Neural progenitor cell (in vitro differentiated cells): Measurements from ENCODE around the gene PCDHB16. TPM values are rescaled to one million over a fixed set of nuclear protein-coding genes. Genes with fewer than 3 reads are reported as not detected.
A peak's percentile ranks its signal among the peaks of the same experiment; 100 is the strongest.
"Not testable (repeated sequence)": the region's sequence is repeated elsewhere in the genome, so short reads cannot be mapped to it uniquely, and the experiment has no call there.

Experiments used
- DNase-seq: peaks from one replicate; pipeline ENCODE4 v3.0.0-alpha.2; 2016; ENCODE audit warnings: low spot score
- H2AFZ ChIP-seq: fragments of 200-600 bp; sonication (generic); replicated peaks from 2 replicates; pipeline ENCODE4 v1.6.1; 2016; ENCODE audit warnings: antibody characterized with exemption
- H3F3A ChIP-seq: fragments of 200-600 bp; sonication (generic); 2 replicates; pipeline ENCODE4 v1.6.1; 2016; ENCODE audit warnings: antibody characterized with exemption, low read depth
- H3K27ac ChIP-seq: fragments of 200-600 bp; sonication (generic); 2 replicates; pipeline ENCODE4 v1.5.1; 2016; ENCODE audit warnings: mild to moderate bottlenecking
- H3K27me3 ChIP-seq: fragments of 200-600 bp; sonication (generic); 2 replicates; pipeline ENCODE4 v1.6.1; 2016; ENCODE audit warnings: mild to moderate bottlenecking, moderate library complexity
- H3K36me3 ChIP-seq: fragments of 200-600 bp; sonication (generic); 2 replicates; pipeline ENCODE4 v1.5.1; 2016
- H3K4me1 ChIP-seq: fragments of 200-600 bp; sonication (generic); 2 replicates; pipeline ENCODE4 v1.6.1; 2016; ENCODE audit warnings: mixed run types
- H3K4me2 ChIP-seq: fragments of 200-600 bp; sonication (generic); 2 replicates; pipeline ENCODE4 v1.6.1; 2016
- H3K4me3 ChIP-seq: fragments of 200-600 bp; sonication (generic); 2 replicates; pipeline ENCODE4 v1.5.1; 2016
- H3K79me2 ChIP-seq: fragments of 200-600 bp; sonication (generic); 2 replicates; pipeline ENCODE4 v1.6.1; 2016; ENCODE audit warnings: low read depth
- H3K9ac ChIP-seq: fragments of 200-600 bp; sonication (generic); 2 replicates; pipeline ENCODE4 v1.6.1; 2016
- H3K9me3 ChIP-seq: fragments of 200-600 bp; sonication (generic); 2 replicates; pipeline ENCODE4 v1.5.1; 2016; ENCODE audit warnings: low read depth
- H4K20me1 ChIP-seq: fragments of 200-600 bp; sonication (generic); 2 replicates; pipeline ENCODE4 v1.6.1; 2016; ENCODE audit warnings: low read depth
- H3K27ac Mint-ChIP-seq: 3 replicates; pipeline ENCODE4 v1.8.0; 2021; ENCODE audit warnings: mixed read lengths
- H3K27me3 Mint-ChIP-seq: 2 replicates; pipeline ENCODE4 v1.8.0; 2022; ENCODE audit warnings: low read depth, mild to moderate bottlenecking, inconsistent platforms, moderate library complexity, mixed read lengths; ENCODE audit not compliant: insufficient read depth
- H3K36me3 Mint-ChIP-seq: 3 replicates; pipeline ENCODE4 v1.8.0; 2021; ENCODE audit warnings: mixed read lengths
- H3K4me1 Mint-ChIP-seq: 3 replicates; pipeline ENCODE4 v1.8.0; 2021; ENCODE audit warnings: mixed read lengths
- H3K4me3 Mint-ChIP-seq: 3 replicates; pipeline ENCODE4 v1.8.0; 2021; ENCODE audit warnings: mild to moderate bottlenecking, moderate library complexity, mixed read lengths
- H3K9me3 Mint-ChIP-seq: 3 replicates; pipeline ENCODE4 v1.8.0; 2020; ENCODE audit warnings: mixed read lengths
- CTCF ChIP-seq: fragments of 200-600 bp; sonication (generic); IDR thresholded peaks from 2 replicates; pipeline ENCODE4 v1.5.1; 2017; ENCODE audit warnings: antibody characterized with exemption, mild to moderate bottlenecking
- EZH2 ChIP-seq: fragments of 200-600 bp; sonication (generic); IDR thresholded peaks from 2 replicates; pipeline ENCODE4 v1.6.1; 2017; ENCODE audit warnings: antibody characterized with exemption, mild to moderate bottlenecking, moderate library complexity
- EZH2phosphoT487 ChIP-seq: fragments of 200-600 bp; sonication (generic); IDR thresholded peaks from 2 replicates; pipeline ENCODE4 v1.6.1; 2017; ENCODE audit warnings: antibody characterized with exemption
- total RNA-seq: library from RNA; depleted of rRNA; stranded (reverse); fragments of >200 nt; gene quantifications from 2 replicates; pipeline ENCODE4 v1.2.3, GENCODE V29; 2015; ENCODE audit warnings: low replicate concordance

Gene PCDHB16
- total RNA-seq, 1 donor from 2014 or later: 4.5 TPM

GRCh38 chr5:141216035-141216434 is 33.8 kb downstream of the PCDHB16 start:
- not testable (repeated sequence) for H2AFZ ChIP-seq, H3K79me2 ChIP-seq, H3K4me1 ChIP-seq, H3K27me3 ChIP-seq, H3K4me2 ChIP-seq, H3K27ac ChIP-seq, H3K4me3 Mint-ChIP-seq, H3K4me1 Mint-ChIP-seq, H4K20me1 ChIP-seq, H3K4me3 ChIP-seq, DNase-seq, H3K9ac ChIP-seq, H3K36me3 Mint-ChIP-seq, H3K9me3 ChIP-seq, H3K27me3 Mint-ChIP-seq, H3K27ac Mint-ChIP-seq, H3K36me3 ChIP-seq, H3F3A ChIP-seq
- H3K9me3 Mint-ChIP-seq: peaks cover 39% of the 10 kb centered on the region

GRCh38 chr5:141223112-141223783 is 41.1 kb downstream of the PCDHB16 start, which contains the start of gene PCDHB14:
Gene PCDHB14, plus strand, starts transcription at chr5:141223343. Its CDS starts 163 bp downstream, at chr5:141223506.
- peak; percentile 85 for DNase-seq
- Histone ChIP-seq H3K36me3 (peaks cover 6% of the 10 kb centered on the region), H2AFZ (peak within 1 kb of the TSS; percentile 77), H3K9ac (no peak within 1 kb of the TSS), H3K4me2 (peak within 1 kb of the TSS; percentile 67), H3K27me3 (no peaks in the 10 kb centered on the region), H3K4me3 (peak within 1 kb of the TSS; percentile 39), H3K9me3 (no peaks in the 10 kb centered on the region), H3K79me2 (no peaks in the 10 kb centered on the region), H3K27ac (no peak within 1 kb of the TSS), H4K20me1 (no peaks in the 10 kb centered on the region), H3K4me1 (no peaks in the 10 kb centered on the region), H3F3A (no peaks in the 10 kb centered on the region)
- Mint-ChIP-seq H3K36me3 (peaks cover 6% of the 10 kb centered on the region), H3K4me1 (peaks cover 5% of the 10 kb centered on the region), H3K27me3 (peaks cover 2% of the 10 kb centered on the region), H3K9me3 (peaks cover 28% of the 10 kb centered on the region), H3K27ac (peak within 1 kb of the TSS; percentile 39), H3K4me3 (peak within 1 kb of the TSS; percentile 78)
- TF ChIP-seq CTCF (peak; percentile 74), EZH2 (no peak), EZH2phosphoT487 (no peak)

GRCh38 chr5:141224844-141225243 is 42.7 kb downstream of the PCDHB16 start:
- not testable (repeated sequence) for H3F3A ChIP-seq, H3K27ac Mint-ChIP-seq, H3K36me3 ChIP-seq, H3K9me3 ChIP-seq, H4K20me1 ChIP-seq, H3K36me3 Mint-ChIP-seq, H3K4me1 ChIP-seq, H3K4me2 ChIP-seq, H3K4me3 ChIP-seq, H3K27me3 Mint-ChIP-seq, H3K4me3 Mint-ChIP-seq, DNase-seq, H3K4me1 Mint-ChIP-seq, H3K9ac ChIP-seq, H3K27me3 ChIP-seq, H2AFZ ChIP-seq, H3K27ac ChIP-seq, H3K79me2 ChIP-seq
- peaks cover 29% of the 10 kb centered on the region for H3K9me3 Mint-ChIP-seq

- H3K27ac ChIP-seq, H3K4me3 Mint-ChIP-seq, H3K9ac ChIP-seq, H3K27ac Mint-ChIP-seq, H3K4me3 ChIP-seq, H2AFZ ChIP-seq, H3K27me3 ChIP-seq, H3K36me3 ChIP-seq, H3K79me2 ChIP-seq, H4K20me1 ChIP-seq, H3K4me1 ChIP-seq, H3K27me3 Mint-ChIP-seq, H3K36me3 Mint-ChIP-seq, H3K4me2 ChIP-seq, H3K4me1 Mint-ChIP-seq, H3K9me3 ChIP-seq, DNase-seq, H3F3A ChIP-seq: not testable (repeated sequence)
- H3K9me3 Mint-ChIP-seq: peaks cover 29% of the 10 kb centered on the region
Measured at GRCh38 chr5:141225421-141225820, 43.2 kb downstream of the PCDHB16 start.

- no peaks in the 10 kb centered on the region for H3K27me3 ChIP-seq
- H3F3A ChIP-seq: no peaks in the 10 kb centered on the region
- no peaks in the 10 kb centered on the region for H3K79me2 ChIP-seq
- no peak overlapping the region for H3K9ac ChIP-seq
- TF ChIP-seq CTCF (peak; percentile 11), EZH2phosphoT487 (no peak), EZH2 (no peak)
- peaks cover 16% of the 10 kb centered on the region for H3K9me3 ChIP-seq
- H3K4me3 ChIP-seq: no peak overlapping the region
- no peak for DNase-seq
- Mint-ChIP-seq H3K27ac (no peak overlapping the region), H3K4me3 (no peak overlapping the region), H3K27me3 (peaks cover 2% of the 10 kb centered on the region), H3K9me3 (peaks cover 51% of the 10 kb centered on the region), H3K4me1 (no peaks in the 10 kb centered on the region), H3K36me3 (peaks cover 5% of the 10 kb centered on the region)
- H3K4me2 ChIP-seq: no peak overlapping the region
- no peaks in the 10 kb centered on the region for H3K4me1 ChIP-seq
- no peaks in the 10 kb centered on the region for H3K36me3 ChIP-seq
- H4K20me1 ChIP-seq: no peaks in the 10 kb centered on the region
- H3K27ac ChIP-seq: no peak overlapping the region
- H2AFZ ChIP-seq: no peak overlapping the region
Measured at GRCh38 chr5:141234109-141234667, 52.0 kb downstream of the PCDHB16 start.
